Measurements from ENCODE around the gene CADPS.

DNA sequence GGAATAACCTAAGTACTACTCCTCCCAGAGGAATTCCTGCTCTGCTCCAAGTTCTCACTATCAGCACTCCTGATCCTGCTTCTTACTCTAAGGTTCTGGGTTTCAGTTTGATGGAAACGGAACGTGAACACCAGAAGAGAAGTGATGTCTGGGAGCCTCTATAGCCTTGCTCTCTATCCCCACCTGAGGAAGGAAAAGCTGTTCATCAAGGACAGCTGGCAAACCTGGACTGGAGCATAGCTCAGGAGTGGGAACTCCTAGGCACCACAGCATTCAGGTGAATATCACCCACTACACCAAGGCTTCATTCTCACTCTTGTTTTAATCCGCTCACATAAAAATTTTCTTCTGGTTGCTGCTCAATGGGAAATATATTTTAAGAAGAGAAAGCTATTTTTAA, 13.0 kb upstream of the CADPS start:
- TF ChIP-seq, protein P1, sequence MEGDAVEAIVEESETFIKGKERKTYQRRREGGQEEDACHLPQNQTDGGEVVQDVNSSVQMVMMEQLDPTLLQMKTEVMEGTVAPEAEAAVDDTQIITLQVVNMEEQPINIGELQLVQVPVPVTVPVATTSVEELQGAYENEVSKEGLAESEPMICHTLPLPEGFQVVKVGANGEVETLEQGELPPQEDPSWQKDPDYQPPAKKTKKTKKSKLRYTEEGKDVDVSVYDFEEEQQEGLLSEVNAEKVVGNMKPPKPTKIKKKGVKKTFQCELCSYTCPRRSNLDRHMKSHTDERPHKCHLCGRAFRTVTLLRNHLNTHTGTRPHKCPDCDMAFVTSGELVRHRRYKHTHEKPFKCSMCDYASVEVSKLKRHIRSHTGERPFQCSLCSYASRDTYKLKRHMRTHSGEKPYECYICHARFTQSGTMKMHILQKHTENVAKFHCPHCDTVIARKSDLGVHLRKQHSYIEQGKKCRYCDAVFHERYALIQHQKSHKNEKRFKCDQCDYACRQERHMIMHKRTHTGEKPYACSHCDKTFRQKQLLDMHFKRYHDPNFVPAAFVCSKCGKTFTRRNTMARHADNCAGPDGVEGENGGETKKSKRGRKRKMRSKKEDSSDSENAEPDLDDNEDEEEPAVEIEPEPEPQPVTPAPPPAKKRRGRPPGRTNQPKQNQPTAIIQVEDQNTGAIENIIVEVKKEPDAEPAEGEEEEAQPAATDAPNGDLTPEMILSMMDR (IDR thresholded peaks at IDR 0.05): no peak
- TF ChIP-seq, protein P2, sequence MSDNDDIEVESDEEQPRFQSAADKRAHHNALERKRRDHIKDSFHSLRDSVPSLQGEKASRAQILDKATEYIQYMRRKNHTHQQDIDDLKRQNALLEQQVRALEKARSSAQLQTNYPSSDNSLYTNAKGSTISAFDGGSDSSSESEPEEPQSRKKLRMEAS (IDR thresholded peaks at IDR 0.05): no peak
- TF ChIP-seq, protein P3, sequence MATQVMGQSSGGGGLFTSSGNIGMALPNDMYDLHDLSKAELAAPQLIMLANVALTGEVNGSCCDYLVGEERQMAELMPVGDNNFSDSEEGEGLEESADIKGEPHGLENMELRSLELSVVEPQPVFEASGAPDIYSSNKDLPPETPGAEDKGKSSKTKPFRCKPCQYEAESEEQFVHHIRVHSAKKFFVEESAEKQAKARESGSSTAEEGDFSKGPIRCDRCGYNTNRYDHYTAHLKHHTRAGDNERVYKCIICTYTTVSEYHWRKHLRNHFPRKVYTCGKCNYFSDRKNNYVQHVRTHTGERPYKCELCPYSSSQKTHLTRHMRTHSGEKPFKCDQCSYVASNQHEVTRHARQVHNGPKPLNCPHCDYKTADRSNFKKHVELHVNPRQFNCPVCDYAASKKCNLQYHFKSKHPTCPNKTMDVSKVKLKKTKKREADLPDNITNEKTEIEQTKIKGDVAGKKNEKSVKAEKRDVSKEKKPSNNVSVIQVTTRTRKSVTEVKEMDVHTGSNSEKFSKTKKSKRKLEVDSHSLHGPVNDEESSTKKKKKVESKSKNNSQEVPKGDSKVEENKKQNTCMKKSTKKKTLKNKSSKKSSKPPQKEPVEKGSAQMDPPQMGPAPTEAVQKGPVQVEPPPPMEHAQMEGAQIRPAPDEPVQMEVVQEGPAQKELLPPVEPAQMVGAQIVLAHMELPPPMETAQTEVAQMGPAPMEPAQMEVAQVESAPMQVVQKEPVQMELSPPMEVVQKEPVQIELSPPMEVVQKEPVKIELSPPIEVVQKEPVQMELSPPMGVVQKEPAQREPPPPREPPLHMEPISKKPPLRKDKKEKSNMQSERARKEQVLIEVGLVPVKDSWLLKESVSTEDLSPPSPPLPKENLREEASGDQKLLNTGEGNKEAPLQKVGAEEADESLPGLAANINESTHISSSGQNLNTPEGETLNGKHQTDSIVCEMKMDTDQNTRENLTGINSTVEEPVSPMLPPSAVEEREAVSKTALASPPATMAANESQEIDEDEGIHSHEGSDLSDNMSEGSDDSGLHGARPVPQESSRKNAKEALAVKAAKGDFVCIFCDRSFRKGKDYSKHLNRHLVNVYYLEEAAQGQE (IDR thresholded peaks at IDR 0.05): no peak
- TF ChIP-seq POLR2A (IDR thresholded peaks at IDR 0.05; ENCODE audit: low read length): no peak
- TF ChIP-seq BHLHE40 (IDR thresholded peaks at IDR 0.05; ENCODE audit: low read depth, low read length): no peak
- TF ChIP-seq PHF8 (IDR thresholded peaks at IDR 0.05; ENCODE audit: borderline replicate concordance, low read depth): no peak
- no peak for TF ChIP-seq EP300 (IDR thresholded peaks at IDR 0.05)
- no peak for TF ChIP-seq MAFK (IDR thresholded peaks at IDR 0.05; ENCODE audit: partially characterized antibody)
- TF ChIP-seq CBX2 (IDR thresholded peaks at IDR 0.05; ENCODE audit: borderline replicate concordance, low read depth): no peak
- no peak for TF ChIP-seq RFX5 (IDR thresholded peaks at IDR 0.05)
- TF ChIP-seq JUNB (IDR thresholded peaks at IDR 0.05): no peak

All from A549 (cell line).